PC-3 (cell line): Measurements from ENCODE around the gene SLC1A2. TPM values are rescaled to one million over a fixed set of nuclear protein-coding genes. Genes with fewer than 3 reads are reported as not detected.

ENCODE experiments used
- ATAC-seq: fragments of 200-7000 bp; cut with Tn5 transposase; 2 replicates; pipeline ENCODE4 v1.9.1; 2020; ENCODE audit warnings: mild to moderate bottlenecking, moderate library complexity
- BruUV-seq: library from RNA; stranded (reverse); fragments of 400-500 nt; replicated peaks from 2 replicates; lab custom pipeline; 2021; lab: Mats Ljungman, UMichigan
- CTCF ChIA-PET: fragments of 300-600 bp; sonication (Branson Sonifier 250); formaldehyde crosslinking; loops from one replicate; lab custom pipeline; 2022; ENCODE audit warnings: antibody characterized with exemption; lab: Charles Lee
- POLR2A ChIA-PET: fragments of 300-600 bp; sonication (Branson Sonifier 250); formaldehyde crosslinking; loops from one replicate; lab custom pipeline; 2022; ENCODE audit warnings: antibody characterized with exemption; ENCODE audit not compliant: unreplicated experiment; lab: Charles Lee
- DNase-seq: peaks from one replicate; pipeline ENCODE4 v3.0.0-alpha.2; 2015
- H2AFZ ChIP-seq: fragments of 300-600 bp; sonication (generic); 2 replicates; pipeline ENCODE4 v1.6.0; 2016; ENCODE audit warnings: antibody characterized with exemption, low read length
- H3F3A ChIP-seq: fragments of 300-600 bp; sonication (generic); one replicate; pipeline ENCODE4 v1.6.0; 2017; ENCODE audit warnings: antibody characterized with exemption, low read length, control low read depth, mild to moderate bottlenecking; ENCODE audit not compliant: unreplicated experiment
- H3K27ac ChIP-seq: fragments of 300-600 bp; sonication (generic); 2 replicates; pipeline ENCODE4 v1.5.1; 2016; ENCODE audit warnings: mild to moderate bottlenecking, low read length
- H3K27me3 ChIP-seq: fragments of 300-600 bp; sonication (generic); 2 replicates; pipeline ENCODE4 v1.6.1; 2016; ENCODE audit warnings: low read length, mixed read lengths
- H3K36me3 ChIP-seq: fragments of 300-600 bp; sonication (generic); 2 replicates; pipeline ENCODE4 v1.6.1; 2016; ENCODE audit warnings: low read depth, mixed run types, low read length, mixed read lengths
- H3K4me1 ChIP-seq: fragments of 300-600 bp; sonication (generic); 2 replicates; pipeline ENCODE4 v1.5.1; 2016; ENCODE audit warnings: low read length; ENCODE audit not compliant: insufficient read depth
- H3K4me2 ChIP-seq: fragments of 300-600 bp; sonication (generic); 2 replicates; pipeline ENCODE4 v1.6.0; 2016; ENCODE audit warnings: low read length
- H3K4me3 ChIP-seq: fragments of 300-600 bp; sonication (generic); 2 replicates; pipeline ENCODE4 v1.5.1; 2016; ENCODE audit warnings: mild to moderate bottlenecking, low read length, mixed read lengths
- H3K79me2 ChIP-seq: fragments of 300-600 bp; sonication (generic); 2 replicates; pipeline ENCODE4 v1.6.1; 2017; ENCODE audit warnings: low read length, mixed read lengths
- H3K9ac ChIP-seq: fragments of 300-600 bp; sonication (generic); 2 replicates; pipeline ENCODE4 v1.6.0; 2016; ENCODE audit warnings: mild to moderate bottlenecking, low read length
- H3K9me2 ChIP-seq: fragments of 300-600 bp; sonication (generic); replicated peaks from 2 replicates; pipeline ENCODE4 v1.6.1; 2016; ENCODE audit warnings: mixed run types, low read length, mixed read lengths
- H3K9me3 ChIP-seq: fragments of 300-600 bp; sonication (generic); 2 replicates; pipeline ENCODE4 v1.6.1; 2016; ENCODE audit warnings: low read length, mixed read lengths
- H4K20me1 ChIP-seq: fragments of 300-600 bp; sonication (generic); 2 replicates; pipeline ENCODE4 v1.6.1; 2016; ENCODE audit warnings: low read length, mixed read lengths
- EZH2 ChIP-seq: fragments of 300-600 bp; sonication (generic); IDR thresholded peaks from one replicate; pipeline ENCODE4 v1.6.1; 2017; ENCODE audit warnings: antibody characterized with exemption, mild to moderate bottlenecking, low read length; ENCODE audit not compliant: unreplicated experiment
- EZH2phosphoT487 ChIP-seq: fragments of 300-600 bp; sonication (generic); IDR thresholded peaks from 2 replicates; pipeline ENCODE4 v1.6.1; 2018; ENCODE audit warnings: mild to moderate bottlenecking, antibody characterized with exemption, low read length, borderline replicate concordance
- intact Hi-C: fragments of 100-400 bp; cut with micrococcal nuclease; formaldehyde crosslinking; loops from 2 replicates; pipeline ENCODE4 v1.9.0; 2023
- total RNA-seq: library from RNA; depleted of rRNA; stranded (reverse); fragments of >200 nt; gene quantifications from 2 replicates; pipeline ENCODE4 v1.2.3, GENCODE V29; 2014
- TF ChIP-seq, protein P1 (sequence below): fragments of 300-600 bp; sonication (generic); conservative IDR thresholded peaks from 2 replicates; pipeline ENCODE4 v1.5.1; 2017; ENCODE audit warnings: antibody characterized with exemption, low read depth, mild to moderate bottlenecking, low read length

Gene SLC1A2
- total RNA-seq, 1 experiment from 2014 or later: 0.18 TPM

DNA sequence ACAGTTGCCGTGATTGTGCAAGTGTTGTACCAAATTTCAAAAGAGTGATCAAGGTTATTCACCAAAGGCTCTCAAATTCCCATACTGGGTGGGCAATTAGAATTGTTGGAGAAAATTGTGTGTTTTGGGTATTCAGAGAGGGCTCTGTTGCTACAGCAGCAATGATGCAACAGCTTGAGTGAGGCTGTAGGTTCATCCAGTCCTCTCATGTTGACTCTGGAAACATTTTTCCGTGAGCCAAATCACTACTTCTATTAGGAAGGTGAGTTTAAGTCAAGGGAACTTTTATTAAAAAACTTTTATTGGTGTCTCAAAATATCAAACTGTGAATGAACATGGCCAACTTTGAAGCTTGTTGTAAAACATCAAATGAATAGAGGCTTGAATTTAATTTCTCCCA is 163.8 kb downstream of the SLC1A2 start:
- POLR2A ChIA-PET: no interaction called here

GRCh38 chr11:35253237-35253636 is 166.1 kb downstream of the SLC1A2 start:
- TF ChIP-seq, protein P1, sequence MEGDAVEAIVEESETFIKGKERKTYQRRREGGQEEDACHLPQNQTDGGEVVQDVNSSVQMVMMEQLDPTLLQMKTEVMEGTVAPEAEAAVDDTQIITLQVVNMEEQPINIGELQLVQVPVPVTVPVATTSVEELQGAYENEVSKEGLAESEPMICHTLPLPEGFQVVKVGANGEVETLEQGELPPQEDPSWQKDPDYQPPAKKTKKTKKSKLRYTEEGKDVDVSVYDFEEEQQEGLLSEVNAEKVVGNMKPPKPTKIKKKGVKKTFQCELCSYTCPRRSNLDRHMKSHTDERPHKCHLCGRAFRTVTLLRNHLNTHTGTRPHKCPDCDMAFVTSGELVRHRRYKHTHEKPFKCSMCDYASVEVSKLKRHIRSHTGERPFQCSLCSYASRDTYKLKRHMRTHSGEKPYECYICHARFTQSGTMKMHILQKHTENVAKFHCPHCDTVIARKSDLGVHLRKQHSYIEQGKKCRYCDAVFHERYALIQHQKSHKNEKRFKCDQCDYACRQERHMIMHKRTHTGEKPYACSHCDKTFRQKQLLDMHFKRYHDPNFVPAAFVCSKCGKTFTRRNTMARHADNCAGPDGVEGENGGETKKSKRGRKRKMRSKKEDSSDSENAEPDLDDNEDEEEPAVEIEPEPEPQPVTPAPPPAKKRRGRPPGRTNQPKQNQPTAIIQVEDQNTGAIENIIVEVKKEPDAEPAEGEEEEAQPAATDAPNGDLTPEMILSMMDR: no peak
- TF ChIP-seq EZH2: no peak
- TF ChIP-seq EZH2phosphoT487: no peak
- H3K27ac ChIP-seq: no peak overlapping the region
- no peaks in the 10 kb centered on the region for H3K9me3 ChIP-seq
- no peak overlapping the region for H3K4me2 ChIP-seq
- POLR2A ChIA-PET: no interaction called here
- ATAC-seq (no peak), DNase-seq (no peak)
- no peaks in the 10 kb centered on the region for H3K27me3 ChIP-seq
- H3K4me3 ChIP-seq: no peak overlapping the region
- no peaks in the 10 kb centered on the region for H4K20me1 ChIP-seq
- intact Hi-C loops: no loop called here
- no peaks in the 10 kb centered on the region for H3K79me2 ChIP-seq
- no peaks in the 10 kb centered on the region for H3K4me1 ChIP-seq
- BruUV-seq: no TSS peak
- CTCF ChIA-PET: no interaction called here
- H3K36me3 ChIP-seq: no peaks in the 10 kb centered on the region; the same call in 1 of the 2 replicates
- H3K9me2 ChIP-seq: no peaks in the 10 kb centered on the region
- no peak overlapping the region for H3K9ac ChIP-seq
- H3F3A ChIP-seq: no peaks in the 10 kb centered on the region
- no peak overlapping the region for H2AFZ ChIP-seq

More for the DNA sequence above, 163.8 kb downstream of the SLC1A2 start:
- intact Hi-C loops: no loop called here
- no TSS peak for BruUV-seq
- Histone ChIP-seq H3K9me3 (no peaks in the 10 kb centered on the region), H3K9ac (no peak overlapping the region), H3F3A (no peaks in the 10 kb centered on the region), H3K27ac (no peak overlapping the region), H3K79me2 (no peaks in the 10 kb centered on the region), H3K27me3 (no peaks in the 10 kb centered on the region), H4K20me1 (no peaks in the 10 kb centered on the region), H2AFZ (no peak overlapping the region), H3K36me3 (no peaks in the 10 kb centered on the region), H3K4me2 (no peak overlapping the region), H3K9me2 (no peaks in the 10 kb centered on the region), H3K4me1 (peaks cover 5% of the 10 kb centered on the region), H3K4me3 (no peak overlapping the region)
- TF ChIP-seq EZH2: no peak
- TF ChIP-seq EZH2phosphoT487: no peak
- TF ChIP-seq, protein P1: no peak
- ATAC-seq (no peak), DNase-seq (no peak)
- CTCF ChIA-PET: no interaction called here

DNA sequence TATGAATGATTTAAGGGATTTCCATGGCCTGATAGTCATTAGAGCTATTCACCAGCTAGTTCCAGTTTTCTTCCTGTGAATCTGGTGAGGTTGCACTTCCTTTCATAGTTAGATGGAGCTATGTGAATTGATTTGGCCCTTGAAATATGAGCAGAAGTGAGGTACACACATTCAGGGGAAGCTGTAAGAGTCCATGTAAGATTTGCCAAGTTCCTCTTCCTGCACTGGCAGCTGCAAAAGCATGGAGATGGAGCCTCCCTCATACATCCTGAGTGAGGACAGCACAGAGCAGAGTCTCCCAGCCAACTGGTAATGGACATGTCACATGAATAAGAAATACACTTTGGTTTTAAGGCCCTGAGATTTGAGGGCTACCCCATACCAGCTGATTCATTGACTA is 168.7 kb downstream of the SLC1A2 start:
- intact Hi-C loops: no loop called here
- Histone ChIP-seq H3K9me2 (no peaks in the 10 kb centered on the region), H3F3A (no peaks in the 10 kb centered on the region), H3K4me1 (no peaks in the 10 kb centered on the region), H3K79me2 (no peaks in the 10 kb centered on the region), H3K4me2 (no peak overlapping the region), H4K20me1 (no peaks in the 10 kb centered on the region), H3K4me3 (no peak overlapping the region), H3K27ac (no peak overlapping the region), H3K9me3 (no peaks in the 10 kb centered on the region), H3K27me3 (no peaks in the 10 kb centered on the region), H3K36me3 (no peaks in the 10 kb centered on the region; the same call in 1 of the 2 replicates), H2AFZ (no peak overlapping the region), H3K9ac (no peak overlapping the region)
- DNase-seq: no peak
- POLR2A ChIA-PET: no interaction called here
- no TSS peak for BruUV-seq
- ATAC-seq: no peak
- CTCF ChIA-PET: no interaction called here
- no peak for TF ChIP-seq EZH2
- no peak for TF ChIP-seq EZH2phosphoT487
- TF ChIP-seq, protein P1: no peak
